HL-60 (cell line): ENCODE data around the gene CERS6.

ENCODE experiments used
- GABPA ChIP-seq: IDR thresholded peaks from 2 replicates; pipeline ENCODE4 v1.6.1; 2012; ENCODE audit warnings: low read depth
- POLR2AphosphoS5 ChIP-seq: IDR thresholded peaks from 2 replicates; pipeline ENCODE4 v1.6.1; 2012; ENCODE audit warnings: low read depth
- TF ChIP-seq, protein P1 (sequence below): IDR thresholded peaks from one replicate; pipeline ENCODE4 v1.5.1; 2011; ENCODE audit warnings: low read length, control low read depth, inconsistent platforms; ENCODE audit not compliant: insufficient read depth
- TF ChIP-seq, protein P2 (sequence below): IDR thresholded peaks from 2 replicates; pipeline ENCODE4 v1.6.1; 2012; ENCODE audit warnings: low read depth; ENCODE audit not compliant: insufficient replicate concordance

DNA sequence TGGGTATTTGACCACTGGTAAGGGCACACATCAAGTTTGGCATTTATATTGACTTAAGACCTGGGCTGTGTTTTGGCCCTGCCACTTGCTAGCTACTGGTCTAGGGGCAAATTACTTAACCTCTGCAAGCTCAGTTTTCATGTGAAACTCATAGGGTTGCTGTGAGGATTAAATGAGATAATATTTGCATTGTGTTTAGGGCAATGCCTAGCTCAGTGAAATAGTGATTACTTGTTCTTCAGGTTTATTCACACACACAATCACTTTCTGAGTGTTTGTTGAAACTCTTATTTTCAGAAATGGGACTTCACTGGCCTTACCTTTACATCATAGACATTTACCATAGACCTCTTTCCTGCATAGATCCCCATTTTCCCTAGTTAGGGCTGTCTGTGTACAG is 12.3 kb downstream of the CERS6 start:
- TF ChIP-seq, protein P1, sequence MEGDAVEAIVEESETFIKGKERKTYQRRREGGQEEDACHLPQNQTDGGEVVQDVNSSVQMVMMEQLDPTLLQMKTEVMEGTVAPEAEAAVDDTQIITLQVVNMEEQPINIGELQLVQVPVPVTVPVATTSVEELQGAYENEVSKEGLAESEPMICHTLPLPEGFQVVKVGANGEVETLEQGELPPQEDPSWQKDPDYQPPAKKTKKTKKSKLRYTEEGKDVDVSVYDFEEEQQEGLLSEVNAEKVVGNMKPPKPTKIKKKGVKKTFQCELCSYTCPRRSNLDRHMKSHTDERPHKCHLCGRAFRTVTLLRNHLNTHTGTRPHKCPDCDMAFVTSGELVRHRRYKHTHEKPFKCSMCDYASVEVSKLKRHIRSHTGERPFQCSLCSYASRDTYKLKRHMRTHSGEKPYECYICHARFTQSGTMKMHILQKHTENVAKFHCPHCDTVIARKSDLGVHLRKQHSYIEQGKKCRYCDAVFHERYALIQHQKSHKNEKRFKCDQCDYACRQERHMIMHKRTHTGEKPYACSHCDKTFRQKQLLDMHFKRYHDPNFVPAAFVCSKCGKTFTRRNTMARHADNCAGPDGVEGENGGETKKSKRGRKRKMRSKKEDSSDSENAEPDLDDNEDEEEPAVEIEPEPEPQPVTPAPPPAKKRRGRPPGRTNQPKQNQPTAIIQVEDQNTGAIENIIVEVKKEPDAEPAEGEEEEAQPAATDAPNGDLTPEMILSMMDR: no peak
- no peak for TF ChIP-seq POLR2AphosphoS5
- TF ChIP-seq, protein P2, sequence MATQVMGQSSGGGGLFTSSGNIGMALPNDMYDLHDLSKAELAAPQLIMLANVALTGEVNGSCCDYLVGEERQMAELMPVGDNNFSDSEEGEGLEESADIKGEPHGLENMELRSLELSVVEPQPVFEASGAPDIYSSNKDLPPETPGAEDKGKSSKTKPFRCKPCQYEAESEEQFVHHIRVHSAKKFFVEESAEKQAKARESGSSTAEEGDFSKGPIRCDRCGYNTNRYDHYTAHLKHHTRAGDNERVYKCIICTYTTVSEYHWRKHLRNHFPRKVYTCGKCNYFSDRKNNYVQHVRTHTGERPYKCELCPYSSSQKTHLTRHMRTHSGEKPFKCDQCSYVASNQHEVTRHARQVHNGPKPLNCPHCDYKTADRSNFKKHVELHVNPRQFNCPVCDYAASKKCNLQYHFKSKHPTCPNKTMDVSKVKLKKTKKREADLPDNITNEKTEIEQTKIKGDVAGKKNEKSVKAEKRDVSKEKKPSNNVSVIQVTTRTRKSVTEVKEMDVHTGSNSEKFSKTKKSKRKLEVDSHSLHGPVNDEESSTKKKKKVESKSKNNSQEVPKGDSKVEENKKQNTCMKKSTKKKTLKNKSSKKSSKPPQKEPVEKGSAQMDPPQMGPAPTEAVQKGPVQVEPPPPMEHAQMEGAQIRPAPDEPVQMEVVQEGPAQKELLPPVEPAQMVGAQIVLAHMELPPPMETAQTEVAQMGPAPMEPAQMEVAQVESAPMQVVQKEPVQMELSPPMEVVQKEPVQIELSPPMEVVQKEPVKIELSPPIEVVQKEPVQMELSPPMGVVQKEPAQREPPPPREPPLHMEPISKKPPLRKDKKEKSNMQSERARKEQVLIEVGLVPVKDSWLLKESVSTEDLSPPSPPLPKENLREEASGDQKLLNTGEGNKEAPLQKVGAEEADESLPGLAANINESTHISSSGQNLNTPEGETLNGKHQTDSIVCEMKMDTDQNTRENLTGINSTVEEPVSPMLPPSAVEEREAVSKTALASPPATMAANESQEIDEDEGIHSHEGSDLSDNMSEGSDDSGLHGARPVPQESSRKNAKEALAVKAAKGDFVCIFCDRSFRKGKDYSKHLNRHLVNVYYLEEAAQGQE: no peak
- no peak for TF ChIP-seq GABPA
